ENCODE measurements around the gene ANKRD60.
A peak's percentile ranks its signal among the peaks of the same experiment; 100 is the strongest.

Gene ANKRD60

DNA sequence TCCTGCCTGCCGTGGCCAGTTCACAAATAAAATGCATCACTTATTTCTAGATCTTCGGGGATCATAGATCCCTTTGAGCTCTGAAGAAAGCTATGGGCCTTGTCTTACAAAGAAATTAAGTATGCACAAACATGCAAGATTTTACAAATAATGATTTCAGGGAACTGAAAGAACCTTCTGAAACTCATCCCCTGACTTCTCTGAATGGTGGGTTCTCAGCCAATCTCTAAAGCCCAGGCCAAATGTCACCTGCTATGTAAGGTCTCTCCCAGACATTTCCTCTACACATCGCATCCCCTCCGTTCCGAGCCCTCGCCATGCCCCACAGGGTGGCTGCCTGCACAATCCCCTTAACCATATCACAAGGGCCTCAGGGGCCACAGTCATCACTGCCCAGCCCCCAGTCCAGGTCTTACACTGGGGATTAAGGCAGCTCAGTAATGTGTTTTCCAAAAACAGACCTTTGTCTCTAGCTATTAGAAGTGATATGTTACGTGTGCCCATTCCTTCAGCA, 16.1 kb upstream of the ANKRD60 start:
- DNase-seq (ENCODE audit: low spot score), result no peak

DNA sequence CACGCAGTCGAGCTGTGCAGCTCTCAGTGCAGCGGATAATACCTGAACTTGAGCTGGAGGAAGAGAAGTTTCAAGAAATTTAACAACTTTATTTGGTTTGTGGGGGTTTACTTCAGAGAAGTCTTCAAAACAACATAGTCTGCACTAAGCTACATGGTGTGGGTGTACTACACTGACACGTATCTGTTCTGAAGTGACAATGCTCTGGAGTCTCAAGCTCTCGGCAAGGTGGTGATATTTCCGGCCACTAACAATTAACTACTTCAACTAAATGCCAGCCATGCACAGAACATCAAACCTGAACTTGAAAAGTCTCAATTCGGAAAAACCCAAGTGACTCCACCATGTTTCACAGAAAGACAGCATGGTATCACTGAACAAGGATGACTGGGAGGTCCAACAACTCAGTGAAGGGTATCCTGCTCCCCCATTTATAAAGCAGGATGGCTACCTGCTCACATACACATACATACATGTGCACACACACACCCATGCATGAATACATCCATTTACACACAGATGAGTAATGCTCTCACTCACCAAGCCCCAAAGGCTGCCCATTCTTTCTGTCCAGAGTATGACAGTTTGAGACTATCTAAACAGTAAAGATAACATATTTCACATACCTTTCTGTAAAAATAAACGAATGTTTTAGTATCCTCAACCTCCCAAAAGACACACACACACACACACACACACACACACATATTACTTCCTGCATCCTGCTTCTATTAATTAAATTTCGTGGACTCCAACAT, 15.4 kb upstream of the ANKRD60 start:
- DNase-seq (ENCODE audit: low spot score), result no peak

DNA sequence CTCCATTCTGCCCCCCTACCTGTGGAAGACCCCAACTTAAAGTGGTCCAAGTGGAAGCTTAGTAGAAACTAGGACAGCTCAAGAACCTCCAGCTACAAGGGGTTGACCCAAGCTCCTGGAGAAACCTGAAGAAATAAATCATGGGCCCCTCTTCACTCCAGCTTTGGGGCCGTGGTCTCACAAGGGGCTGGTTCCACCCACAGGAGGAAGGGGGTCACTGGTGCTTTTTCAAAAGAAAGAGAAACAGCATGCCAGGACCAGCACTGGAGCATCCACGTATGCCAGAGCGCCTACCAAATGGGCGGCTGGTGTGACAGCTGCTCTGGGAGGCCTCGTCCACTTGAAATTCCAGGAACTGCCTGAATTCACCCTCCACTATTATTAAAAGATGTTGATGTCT, 14.4 kb upstream of the ANKRD60 start:
- no peak for DNase-seq (ENCODE audit: low spot score)

DNA sequence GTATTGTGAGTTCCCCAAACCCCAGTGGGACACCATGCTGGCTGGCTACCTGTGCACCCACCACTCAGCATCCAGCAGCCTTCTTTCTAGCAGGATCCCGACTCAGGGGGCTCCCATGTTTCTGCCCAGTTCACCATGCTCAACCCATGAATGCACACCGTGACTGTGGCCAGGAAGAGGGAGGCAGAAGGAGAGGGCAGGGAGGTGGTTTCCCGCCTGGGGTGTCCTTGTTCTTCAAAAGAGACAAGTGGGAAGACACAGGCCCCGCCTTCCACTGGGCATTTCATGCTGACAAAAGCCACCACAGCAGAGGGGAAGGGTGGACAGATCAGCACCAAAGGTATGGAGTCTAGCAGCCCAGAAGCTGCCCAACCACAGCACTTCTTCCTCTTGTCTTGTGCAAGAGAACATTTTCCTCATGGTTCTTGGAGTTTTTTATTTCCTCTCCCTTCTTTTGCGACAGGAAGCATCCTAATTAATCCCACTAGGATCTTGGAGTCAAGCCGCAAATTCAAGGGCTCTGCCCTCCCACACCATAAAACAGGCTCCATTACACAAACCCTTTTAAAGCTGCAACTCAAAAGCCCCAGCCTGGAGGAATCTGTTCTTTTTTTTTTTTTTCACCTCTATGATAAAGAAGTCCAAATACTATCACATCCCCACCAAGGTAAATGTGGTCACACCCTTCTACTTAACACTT, 13.5 kb upstream of the ANKRD60 start:
- DNase-seq (ENCODE audit: low spot score), result no peak

DNA sequence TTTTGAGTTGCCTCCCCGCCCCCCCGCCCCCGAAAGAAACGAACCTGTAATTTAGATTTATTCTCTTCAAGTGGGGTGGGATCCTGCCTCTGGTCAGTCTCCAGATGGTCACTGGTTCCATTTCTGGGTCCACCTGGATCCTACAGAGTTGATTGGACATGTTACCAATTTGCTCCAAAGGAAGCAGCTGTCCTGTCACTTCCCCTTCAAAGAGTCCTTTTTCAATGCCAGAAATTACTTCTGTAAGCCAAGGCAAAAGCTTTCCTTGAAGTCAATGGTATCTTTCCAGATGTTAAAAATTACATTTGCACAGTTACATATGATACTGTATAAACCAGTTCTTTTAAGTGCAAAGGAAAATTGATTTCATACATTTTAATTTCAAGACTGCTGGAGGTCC, 12.0 kb upstream of the ANKRD60 start:
- DNase-seq (ENCODE audit: low spot score), result no peak

DNA sequence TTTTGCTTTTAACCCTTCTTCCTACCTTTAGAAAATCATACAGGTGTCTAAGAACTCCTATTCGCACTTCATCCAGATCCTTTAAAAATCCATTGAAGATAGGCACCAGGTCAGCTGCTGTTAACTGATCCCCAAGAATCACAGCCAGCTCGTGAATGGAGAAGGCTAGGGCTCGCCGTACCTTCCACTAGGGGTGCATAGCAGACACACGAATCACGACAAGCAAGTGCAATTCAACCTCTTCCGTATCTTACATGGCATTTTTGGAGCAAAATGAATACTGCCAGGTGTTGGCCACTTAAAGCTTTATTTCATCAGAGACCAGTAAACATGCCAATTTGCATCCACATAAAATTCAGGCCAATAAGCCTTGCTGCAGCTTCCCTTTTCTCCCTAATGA, 10.8 kb upstream of the ANKRD60 start:
- DNase-seq (ENCODE audit: low spot score), result no peak

DNA sequence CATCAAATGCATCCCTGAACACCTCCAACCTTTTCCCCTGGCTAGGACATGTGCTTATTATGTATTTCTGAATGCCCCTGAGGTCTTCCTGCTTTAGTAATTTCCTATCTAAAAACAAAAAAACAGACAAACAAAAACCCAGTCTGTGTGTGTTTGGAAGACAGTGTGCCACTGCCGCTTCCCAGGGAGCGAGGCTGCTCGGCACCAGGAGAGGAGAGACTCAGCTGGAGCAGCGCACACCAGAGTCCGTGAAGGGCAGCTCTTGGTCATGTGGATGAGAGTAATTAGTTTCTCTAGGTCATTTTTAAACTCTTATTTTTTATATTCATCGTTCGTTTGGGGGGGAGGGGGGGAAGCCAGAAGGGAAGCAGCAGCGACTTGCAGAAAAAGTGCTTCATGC, 10.0 kb upstream of the ANKRD60 start:
- no peak for DNase-seq (ENCODE audit: low spot score)

DNA sequence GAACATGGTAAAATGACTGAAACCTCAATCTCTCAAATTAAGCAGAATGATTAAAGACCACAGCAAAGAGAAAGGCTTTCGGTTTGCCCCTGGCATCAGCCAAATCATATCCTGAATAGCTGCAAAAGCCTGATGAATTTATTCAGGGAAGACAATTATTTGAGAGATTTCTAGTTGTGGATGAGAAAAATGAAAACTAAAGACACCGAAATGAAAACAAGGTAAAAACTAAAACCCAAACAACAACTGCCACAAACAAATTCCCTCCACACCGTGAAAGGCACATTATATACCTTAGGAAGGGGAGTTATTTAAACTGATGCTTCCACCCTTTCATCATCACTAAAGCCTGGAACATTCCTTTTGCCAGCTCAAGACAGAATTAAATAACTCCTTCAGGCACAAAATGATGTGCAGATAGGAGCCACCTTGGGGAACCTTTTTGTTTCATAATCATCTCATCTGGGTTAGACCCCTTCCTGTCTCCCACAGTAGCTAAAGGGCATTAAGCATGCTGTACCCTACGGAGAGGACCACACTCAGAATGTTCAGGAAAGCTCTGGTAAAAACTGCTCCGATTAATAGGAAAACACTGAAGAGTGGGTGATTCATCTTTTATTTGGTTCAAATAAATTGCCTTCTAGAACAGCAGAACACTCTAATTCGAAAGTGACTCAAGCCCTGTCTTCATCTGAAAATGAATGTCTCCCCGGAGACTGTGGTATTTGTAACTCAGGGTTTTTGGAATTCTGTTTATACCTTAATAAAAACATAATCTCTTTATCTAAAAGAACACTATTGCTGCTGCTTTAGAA, 9.1 kb upstream of the ANKRD60 start:
- no peak for DNase-seq (ENCODE audit: low spot score)

DNA sequence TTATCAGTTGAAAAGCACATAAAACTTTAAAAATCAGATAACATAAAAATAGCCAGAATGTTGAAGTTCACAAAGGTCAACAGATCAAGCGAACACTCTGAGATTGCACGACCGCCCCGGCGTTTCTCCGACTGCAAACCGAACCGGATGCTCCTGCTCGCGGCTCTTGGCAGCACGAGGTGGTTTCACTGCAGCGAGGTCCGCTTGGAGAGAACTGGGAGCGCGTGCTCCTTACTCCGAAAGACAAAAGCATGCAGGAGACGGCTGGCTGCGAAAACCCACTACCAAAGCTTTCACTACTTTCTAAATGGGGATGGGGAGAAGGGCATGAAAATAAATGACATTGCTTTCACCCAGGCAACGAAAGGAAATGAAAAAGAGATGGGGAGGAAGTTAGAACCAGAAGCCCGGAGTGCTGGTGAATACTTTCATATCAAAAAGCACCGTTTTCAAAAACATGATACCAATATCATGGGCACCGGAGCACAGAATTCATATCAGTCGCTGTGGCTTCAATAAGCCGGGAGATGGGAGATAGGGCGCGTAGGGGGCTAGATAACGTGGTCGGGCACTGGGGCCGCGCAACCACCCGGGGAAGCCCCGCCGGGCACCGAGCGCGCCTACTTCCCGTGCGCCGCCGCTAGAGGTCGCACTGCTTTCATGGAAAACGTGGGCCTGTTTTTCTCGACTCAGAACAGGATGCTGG, 8.3 kb upstream of the ANKRD60 start:
- peak; percentile 73 for DNase-seq (ENCODE audit: low spot score)

DNA sequence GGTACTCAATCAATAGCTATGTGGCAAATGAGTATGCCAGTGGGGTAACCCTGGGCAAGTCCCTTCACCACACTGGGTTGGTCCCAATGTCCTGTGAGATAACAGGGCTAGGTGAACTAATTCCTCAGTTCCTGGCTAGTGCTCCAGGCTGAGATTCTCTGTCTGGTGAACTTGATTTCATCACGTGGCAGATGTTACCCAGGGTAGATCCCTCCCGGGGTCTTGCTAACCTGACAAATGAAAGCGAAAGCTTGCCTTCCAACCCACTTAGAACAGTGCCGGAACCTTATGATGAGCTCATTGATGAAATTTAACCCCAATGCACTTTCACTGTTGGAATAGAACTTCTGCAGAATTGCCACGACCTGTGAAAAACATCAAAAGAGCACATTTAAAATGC, 6.6 kb upstream of the ANKRD60 start:
- DNase-seq (ENCODE audit: low spot score), result no peak

DNA sequence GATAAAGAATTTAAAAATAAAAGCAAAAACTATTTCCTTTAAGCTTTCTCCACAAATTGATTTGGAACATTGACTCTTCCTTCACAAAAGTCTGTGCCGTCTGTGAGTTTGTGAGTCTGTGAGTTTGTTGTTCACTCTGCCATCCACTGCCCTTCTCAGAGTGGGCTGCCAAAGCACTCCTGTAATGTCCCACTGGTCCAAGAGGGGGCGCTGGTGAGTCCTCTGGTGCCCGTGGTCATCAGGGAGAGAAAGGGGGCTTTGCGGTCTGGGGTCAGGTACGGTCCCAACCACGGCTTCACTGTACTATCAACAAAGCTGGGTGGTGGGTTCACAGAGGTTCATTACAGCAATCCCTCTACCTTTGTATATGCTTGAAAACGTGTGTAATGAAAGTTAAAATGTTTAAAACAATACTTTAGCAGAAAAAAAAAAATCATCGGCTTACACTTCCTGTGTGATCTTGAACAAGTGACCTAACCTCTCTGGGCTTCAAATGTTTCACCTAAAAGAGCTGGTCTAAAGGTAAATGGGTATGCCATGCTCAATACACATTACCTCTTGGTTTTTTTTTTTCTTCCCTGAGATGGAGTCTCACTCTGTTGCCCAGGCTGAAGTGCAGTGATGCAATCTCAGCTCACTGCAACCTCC, 5.6 kb upstream of the ANKRD60 start:
- peak; percentile 55 for DNase-seq (ENCODE audit: low spot score)

DNA sequence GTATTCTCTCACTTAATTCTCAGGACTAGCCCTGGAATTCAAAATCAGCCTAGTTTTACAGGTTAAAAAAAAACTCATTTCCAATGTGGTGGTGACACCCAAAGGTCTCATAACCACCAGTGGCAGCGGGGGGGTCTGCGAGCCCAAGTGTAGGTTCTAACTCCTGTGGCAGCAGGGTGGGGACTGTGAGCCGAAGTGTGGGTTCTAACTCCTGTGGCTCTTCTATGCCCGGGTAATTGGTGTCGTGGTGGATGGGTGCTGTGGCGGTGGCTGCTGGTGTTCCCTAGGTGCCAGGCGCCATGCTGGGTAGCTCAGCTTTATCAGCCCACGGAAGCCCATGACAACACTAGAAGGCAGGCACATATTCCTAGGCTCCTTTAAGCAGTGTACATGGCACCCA, 4.9 kb upstream of the ANKRD60 start:
- no peak for DNase-seq (ENCODE audit: low spot score)

DNA sequence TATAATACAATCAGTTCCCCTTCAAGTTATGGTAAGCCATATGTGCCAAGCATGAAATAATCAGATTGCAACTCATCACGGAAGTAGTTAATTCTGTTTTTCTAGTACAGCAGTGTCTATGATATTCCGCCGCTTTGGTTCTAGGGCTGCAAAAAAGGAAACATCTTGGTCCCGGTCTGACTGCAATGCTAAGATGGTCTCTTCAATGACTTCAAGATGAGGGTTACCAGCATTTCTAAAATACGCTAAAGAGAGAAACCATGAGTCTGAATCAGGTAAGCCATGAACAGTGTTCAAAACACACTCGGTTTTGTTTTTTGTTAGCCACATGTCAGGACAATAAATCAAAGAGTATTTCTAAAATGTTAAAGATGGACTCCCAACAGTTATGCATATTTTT, 3.2 kb upstream of the ANKRD60 start:
- DNase-seq (ENCODE audit: low spot score), result no peak

DNA sequence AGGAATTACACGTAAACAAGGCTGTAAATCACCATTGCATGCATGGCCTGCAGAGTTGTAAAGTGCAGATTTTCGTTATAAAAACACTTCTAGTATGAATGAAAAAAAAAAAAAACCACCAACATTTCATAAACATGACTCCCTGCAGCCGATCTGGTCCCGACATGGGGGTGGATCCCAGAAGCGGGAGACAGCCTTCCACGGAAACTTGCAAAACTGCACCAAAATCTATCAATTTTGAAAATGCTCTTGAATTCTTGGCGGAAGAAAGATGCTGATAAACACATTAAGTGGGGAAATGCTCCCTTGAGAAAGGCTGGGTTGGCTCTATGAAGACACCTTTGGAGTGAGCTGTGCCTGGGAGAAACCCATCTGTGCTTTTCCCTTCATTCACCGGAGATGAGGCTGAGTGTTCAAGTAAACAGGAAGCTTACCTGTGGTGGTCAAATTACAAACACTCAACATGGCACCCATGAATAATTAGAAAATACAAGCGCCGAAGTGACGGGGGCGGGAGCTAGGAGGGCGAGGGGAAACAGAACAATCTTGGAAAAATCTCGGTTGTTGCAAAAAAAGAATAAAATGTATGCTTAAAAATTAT, 845 bp upstream of the ANKRD60 start:
- DNase-seq (ENCODE audit: low spot score), result no peak

DNA sequence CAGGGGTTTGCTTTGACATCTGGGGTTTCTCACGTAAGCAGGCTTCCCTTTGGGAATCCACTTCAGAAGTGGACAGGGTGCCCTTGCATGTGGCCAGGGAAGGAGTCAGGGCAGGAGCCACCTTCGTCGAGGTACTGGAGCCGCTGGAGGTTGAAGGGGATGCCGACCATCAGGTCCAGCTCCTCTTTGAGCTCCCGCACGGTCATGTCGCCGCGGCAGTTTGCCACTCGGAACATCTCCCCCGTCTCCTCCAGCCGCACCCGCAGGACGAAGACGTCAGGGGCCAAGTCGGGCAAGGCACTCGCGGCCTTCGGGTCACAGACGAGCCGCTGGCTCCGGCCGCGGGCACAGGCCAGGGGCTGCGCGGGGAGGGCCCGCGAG, 360 bp downstream of the ANKRD60 start:
- no peak for DNase-seq (ENCODE audit: low spot score)

DNA sequence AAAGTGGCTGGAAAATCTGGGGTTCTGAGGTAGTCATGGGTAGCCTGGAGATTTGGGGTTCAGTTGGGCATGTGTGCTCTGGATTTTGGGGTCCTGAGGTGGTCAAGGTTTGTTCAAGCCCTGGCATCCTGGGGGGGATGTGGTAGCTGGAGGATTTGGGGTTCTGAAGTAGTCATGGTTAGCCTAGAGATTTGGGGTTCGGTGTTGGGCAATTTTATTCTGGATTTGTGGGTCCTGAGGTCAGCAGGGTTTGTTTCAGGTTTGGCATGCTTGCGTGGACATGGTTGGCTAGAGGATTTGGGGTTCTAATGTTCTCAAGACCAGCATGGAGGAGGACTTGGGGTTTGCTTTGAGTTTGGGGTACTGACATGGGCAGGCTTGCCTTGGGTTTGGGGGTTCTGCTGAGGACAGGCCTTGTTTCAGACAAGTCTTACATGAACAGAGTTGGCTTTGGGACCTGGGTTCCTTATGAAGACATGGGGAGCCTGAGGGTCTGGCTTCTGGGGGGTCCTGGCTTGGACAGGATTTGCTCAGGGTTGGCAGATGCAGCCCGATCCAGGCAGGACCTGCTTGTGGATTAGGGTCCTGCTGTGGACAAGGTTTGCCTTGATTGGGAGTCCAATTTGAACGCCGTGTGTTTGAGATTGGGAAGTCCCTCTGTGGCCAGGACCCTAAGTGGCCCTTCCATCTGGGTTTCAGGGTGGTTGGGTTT, 906 bp downstream of the ANKRD60 start:
- no peak for DNase-seq (ENCODE audit: low spot score)

DNA sequence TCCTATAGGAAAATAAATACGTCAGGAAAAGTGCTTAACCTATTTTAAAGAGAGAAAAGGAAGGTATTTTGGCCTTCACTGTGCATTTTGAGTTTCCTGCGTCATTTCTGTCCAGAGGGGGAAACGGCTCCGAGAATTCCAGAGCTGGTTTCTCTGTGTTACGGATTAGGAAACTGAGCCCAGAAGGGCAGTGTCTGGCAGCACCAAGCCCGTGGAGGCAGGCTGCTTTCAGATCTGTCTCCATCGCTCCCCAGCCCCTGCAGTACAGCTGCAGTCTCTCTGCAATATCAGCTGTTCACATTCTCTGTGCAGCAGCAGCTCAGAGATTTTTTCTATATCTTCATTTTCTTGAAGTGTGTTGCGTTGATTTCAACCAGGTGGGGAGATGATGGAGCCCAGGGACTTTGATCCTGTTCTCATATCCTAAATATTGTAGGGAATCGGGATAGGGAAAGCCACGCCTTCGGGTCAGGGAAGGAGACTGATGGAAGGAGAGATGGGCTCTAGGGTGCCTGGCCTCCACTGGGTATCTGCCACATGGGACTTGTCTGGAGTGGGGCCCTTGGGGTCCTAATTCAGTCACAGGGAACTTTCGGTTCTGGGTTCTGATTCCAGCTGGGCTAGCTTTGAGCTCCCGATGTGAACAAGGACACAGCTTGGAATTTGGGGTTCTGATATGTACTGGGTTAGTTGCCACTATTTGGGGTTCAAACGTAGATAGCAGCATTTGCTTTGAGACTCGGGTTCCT, 2.8 kb downstream of the ANKRD60 start:
- no peak for DNase-seq (ENCODE audit: low spot score)

DNA sequence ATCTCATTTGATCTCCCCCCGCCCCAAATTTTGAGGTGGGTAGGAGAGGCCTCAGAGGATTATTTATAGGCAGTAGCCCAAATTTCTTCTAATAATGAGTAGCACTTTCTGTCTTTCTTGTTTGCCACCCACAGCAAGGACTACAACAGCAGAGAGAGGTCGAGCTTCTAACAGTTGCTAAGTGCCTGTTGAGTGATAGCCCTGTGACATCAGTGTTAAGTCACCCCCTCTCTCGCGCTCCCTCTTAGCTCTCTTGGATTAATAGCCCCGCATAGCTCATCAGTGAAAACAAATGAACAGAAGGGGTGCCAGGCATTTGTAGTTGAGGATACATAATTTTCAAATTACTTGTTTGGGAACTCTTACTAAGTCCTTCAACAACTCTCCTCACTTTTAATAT, 3.5 kb downstream of the ANKRD60 start:
- DNase-seq (ENCODE audit: low spot score), result no peak

DNA sequence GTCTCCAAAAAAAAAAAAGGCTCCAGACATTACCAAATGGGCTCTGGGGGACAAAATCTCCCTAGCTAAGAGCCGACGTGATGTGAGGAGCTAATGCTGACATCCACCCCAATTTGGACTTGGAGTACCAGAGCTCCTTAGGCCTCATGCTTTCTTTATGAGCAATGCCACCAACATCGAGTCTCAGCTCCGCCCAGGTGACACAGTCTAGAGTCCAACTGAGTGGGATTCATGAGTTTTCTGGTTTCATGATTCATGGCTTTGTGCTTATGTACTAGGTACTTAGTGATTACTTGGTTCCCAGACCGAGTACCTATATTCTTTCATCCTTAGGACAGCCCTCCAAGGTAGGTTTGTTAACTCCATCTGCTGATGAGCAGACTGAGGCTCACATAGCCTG, 4.4 kb downstream of the ANKRD60 start:
- DNase-seq (ENCODE audit: low spot score), result no peak

Data from NAMALWA (cell line).